ENCODE results near the gene LDB2.
"Not testable (repeated sequence)": the region's sequence is repeated elsewhere in the genome, so short reads cannot be mapped to it uniquely, and the experiment has no call there.

Gene LDB2

GRCh38 chr4:16524406-16524805 is 374.0 kb downstream of the LDB2 start:
- DNase-seq, result no peak

GRCh38 chr4:16523526-16523925 is 374.9 kb downstream of the LDB2 start:
- DNase-seq, result not testable (repeated sequence)

GRCh38 chr4:16521156-16521915 is 377.1 kb downstream of the LDB2 start:
- DNase-seq, result no peak

DNA sequence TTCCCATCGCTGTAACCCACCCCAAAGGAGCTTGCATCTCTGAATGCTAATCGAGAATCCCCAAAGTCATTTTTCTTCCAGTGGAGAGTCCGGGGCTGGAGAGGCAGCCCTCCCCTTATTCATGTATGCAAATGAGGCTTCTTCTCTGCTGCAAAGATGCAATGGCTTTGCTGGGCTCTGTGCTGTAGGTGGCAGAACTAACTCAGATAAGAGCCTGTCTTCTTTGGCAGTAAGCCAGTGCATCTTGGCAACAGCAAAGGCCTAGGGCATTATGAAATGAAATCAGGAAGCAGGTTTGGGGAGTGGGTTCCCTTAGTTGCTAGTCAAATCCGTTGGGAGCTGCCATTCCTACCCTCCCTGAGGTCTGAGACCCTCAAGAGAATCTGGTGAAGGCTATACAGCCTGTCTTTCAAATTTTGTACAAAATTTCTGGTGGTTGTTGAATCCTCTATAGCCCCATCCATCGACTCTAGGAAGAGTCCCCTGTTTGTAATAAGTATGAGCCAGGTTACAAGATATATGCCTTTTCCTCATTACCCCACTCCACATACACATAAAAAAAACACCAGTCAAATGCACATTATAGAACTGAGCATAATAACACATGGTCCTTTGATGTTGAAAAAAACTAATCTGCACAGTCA is 381.5 kb downstream of the LDB2 start:
- no peak for DNase-seq

DNA sequence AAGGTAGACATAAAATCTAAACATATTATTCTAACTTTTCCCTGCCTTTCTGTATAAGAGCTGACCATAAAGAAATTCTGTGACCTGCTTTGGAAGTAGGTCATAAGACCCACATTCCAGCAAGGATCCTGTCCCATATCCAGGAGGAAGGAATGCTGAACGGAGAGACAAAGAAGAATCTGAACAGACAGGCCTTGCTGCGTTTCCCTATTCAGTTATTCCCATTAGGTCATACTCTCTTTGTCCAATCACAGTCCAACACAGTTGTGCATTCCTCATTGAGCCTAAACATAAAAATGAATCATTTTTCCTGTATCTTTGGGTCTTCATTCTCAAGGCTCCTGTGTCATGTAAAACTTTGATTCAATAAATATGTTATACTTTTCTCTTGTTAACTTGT is 384.6 kb downstream of the LDB2 start:
- no peak for DNase-seq

DNA sequence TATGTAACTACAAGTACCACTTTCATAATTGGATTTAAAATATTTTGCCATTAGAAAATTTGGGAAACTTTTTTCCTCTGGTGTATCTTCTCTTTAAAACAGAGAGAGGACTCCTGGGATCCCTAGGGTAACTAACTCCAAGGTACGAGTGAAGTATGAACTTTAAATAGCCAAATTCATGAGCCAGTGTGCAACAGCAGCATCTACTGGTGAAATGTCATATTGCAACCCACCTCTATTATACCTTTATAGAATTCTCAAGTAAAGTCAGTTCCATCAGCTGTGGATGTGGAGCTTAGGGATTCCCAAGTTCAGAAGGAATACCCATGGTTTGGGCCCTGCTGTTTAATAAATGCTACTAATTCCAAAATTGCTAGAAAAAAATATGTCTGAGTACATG is 389.5 kb downstream of the LDB2 start:
- DNase-seq, result no peak

DNA sequence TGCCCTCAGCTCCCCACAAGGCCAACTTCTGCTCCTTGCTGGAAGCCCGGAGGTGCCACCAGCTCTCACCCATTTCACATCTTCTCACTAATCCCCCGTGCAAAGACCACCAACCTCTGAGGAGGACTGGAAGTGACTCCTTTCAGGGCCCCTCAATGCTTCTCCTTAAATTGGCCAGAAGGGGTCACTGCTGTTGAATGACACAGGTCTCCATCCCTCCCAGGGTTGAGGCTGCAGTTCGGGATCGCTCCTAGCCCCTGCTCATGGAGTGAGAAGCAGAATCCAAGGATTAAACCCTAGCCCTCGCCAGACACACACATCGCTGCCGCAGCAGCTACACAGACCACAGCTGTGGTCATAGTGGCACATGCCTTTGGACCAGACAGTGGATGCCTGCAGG is 392.7 kb downstream of the LDB2 start:
- DNase-seq, result no peak

GRCh38 chr4:16505267-16505666 is 393.2 kb downstream of the LDB2 start:
- DNase-seq, result no peak

GRCh38 chr4:16503421-16504100 is 394.9 kb downstream of the LDB2 start:
- no peak for DNase-seq

DNA sequence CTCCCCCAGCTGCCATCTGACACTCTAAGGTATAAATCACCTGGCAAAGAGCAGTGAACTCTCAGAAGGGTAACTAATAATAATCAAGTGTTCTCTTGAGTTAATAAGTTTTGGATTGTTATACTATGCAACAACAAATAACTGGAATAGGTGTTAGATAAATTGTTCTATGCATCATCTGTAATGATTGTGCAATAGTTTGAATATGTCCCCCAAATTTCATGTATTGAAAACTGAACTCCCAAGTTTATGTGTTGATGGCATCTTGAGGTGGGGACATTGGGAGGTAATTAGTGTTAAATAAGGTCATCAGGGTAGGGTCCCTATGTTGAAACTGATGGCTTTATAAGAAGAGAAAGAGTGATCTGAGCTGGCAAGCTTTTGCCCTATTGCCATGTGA is 399.5 kb downstream of the LDB2 start:
- DNase-seq, result no peak

GRCh38 chr4:16496501-16496900 is 401.9 kb downstream of the LDB2 start:
- DNase-seq, result no peak

GRCh38 chr4:16492872-16493271 is 405.6 kb downstream of the LDB2 start:
- no peak for DNase-seq

- no peak for DNase-seq
These were observed 409.2 kb downstream of the LDB2 start for GRCh38 chr4:16489226-16489625.

GRCh38 chr4:16488084-16488483 is 410.4 kb downstream of the LDB2 start:
- no peak for DNase-seq

DNA sequence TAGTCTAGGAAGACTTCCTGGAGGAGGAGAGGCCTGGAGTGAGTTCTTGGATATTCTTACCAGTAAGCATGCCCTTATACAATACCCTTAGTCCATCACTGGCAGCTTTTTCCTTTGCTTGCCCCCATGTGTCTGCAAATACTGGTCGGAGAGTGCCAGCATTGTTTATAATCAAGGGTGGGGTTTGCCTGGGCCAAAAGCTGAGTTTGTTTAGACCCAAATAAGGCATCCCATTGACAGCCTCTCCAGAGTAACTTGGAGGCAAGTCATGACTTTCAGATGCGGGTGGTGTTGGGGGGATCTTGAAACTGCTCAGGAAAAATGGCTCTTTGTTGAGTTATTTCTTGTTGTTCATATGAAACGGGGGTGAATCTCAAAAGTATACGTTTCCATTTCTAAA is 413.7 kb downstream of the LDB2 start:
- no peak for DNase-seq

DNA sequence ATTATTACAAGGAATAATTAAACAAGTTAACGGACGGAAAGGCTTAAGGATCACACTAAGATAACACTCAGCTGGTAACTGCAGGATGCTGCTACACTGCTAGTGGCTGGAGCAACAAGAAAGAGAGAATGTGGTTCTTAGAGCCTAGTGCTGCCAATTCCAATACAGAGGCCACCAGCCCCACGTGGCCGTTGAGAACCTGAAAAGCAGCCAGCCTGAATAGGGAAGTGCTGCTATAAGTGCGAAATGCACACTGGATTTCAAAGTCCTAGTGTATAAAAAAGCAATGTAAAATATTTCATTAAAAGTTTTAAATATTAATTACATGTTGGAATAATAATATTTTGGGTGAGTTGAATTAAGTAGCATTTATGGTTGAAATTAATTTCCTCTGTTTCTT is 414.9 kb downstream of the LDB2 start:
- DNase-seq, result no peak

DNA sequence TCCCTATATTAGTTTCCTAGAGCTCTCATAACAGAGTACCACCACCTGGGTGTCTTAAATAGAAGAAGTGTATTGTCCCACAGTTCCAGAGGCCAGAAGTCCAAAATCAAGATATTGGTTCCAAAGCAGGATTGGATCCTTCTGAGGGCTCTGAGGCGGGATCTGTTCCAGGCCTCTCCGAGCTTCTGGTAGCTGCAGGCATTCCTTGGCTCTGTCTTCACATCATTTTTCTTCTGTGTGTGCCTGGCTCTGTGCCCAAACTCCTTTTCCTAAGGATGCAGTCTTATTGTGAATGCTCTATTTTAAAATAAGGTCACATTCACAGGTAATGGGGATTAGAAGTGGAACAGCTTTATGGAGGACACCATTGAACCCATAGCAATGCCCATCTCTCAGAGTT is 418.4 kb downstream of the LDB2 start:
- DNase-seq, result no peak

DNA sequence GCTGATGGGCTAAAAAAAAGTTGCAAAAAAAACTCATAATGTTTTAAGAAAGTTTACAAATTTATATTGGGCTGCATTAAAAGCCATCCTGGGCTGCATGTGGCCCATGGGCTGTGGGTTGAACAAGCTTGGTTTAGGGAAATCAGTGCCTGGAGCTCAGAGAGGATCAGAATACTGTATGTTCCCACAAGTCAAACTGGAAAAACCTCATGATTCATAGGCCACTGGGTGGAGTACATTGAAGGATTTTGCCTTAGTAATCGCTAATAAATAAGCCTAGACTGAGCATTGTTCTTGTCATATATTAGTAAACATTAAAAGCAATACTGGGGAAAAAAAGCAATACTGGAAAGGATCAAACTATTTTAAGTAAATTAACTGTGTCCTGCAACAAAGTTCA is 425.9 kb downstream of the LDB2 start:
- DNase-seq, result no peak

GRCh38 chr4:16467061-16467460 is 431.4 kb downstream of the LDB2 start:
- DNase-seq, result no peak

DNA sequence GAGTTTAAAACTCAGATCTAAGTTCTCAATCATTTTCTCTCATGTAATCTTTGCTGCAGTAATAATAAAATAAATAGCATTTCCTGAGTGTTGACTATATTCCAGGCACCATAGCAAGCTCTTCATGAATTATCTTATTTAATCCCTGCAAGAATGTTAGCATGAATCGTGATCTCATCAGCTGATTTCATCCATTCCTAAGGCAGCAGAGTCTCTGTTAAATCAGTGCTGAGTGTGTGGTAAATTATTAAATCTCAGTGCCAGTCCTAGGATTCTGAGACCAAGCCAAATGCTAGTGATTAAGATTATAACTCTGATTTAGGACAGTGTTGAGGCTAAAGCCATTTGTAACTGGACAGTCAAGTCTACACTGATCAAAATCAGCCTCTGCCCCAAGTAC is 431.9 kb downstream of the LDB2 start:
- DNase-seq, result no peak

DNA sequence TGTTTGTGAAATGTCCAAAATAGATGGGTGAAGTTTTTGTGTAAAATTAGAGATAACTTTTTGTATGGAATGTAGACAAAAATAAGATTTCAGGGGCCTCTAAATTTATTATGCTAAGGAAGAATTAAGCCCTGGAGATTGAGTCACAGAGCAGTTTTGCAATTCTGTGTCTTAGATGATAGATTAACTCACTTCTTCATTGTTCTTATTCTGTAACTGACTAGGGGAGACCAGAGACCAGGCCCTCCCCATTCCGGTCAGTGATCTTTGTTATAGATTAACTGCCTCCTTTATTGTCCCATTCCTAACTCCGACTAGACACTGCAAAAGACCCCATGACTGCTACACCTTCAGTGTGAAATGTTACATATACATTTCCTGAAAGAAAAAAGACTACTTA is 433.8 kb downstream of the LDB2 start:
- no peak for DNase-seq

DNA sequence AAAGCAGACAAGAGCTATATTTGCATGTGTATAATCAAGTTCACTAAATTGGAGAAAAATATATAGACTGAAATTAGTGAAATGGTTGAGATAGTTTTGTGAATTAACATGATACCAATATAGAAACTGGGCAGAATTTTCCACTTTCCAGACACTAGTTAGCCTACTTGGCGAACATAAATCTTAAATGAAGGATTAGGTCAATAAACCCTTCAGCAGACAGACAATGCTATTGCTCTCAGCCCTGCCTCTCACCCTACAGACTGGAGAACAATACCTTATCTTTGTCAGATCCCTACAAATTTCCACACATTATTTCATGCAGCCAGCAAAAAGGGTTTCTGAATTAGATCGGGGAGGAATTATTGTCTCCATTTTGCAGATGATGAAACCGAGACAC is 435.8 kb downstream of the LDB2 start:
- no peak for DNase-seq

DNA sequence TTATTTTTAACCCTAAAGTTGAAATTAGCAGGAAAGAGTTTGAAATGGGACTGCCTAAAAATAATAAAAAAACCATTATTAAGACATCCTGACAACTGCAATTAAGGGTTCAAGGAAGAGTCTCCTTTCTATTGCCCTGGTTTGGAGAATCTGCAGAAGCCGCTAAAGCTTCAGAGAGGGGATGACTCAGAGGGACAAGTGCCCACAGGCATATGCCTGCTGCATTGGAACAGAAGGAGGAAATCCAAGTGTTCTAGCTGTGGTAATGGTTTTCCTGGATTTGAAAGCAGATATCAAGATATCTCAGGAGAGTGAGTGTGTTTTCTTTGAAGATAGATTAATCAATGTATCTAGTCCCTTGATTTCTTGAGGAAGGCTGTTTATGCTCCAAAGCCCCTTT is 437.1 kb downstream of the LDB2 start:
- no peak for DNase-seq

GRCh38 chr4:16457944-16458343 is 440.5 kb downstream of the LDB2 start:
- no peak for DNase-seq
